Right lobe of liver (tissue), 6 donors: ENCODE measurements around the gene PDP2. TPM values are rescaled to one million over a fixed set of nuclear protein-coding genes. Genes with fewer than 3 reads are reported as not detected.
"Not testable (repeated sequence)": the region's sequence is repeated elsewhere in the genome, so short reads cannot be mapped to it uniquely, and the experiment has no call there.

ENCODE experiments used
- ATAC-seq, 4 donors: fragments of 200-7000 bp; cut with Tn5 transposase; one replicate each; pipeline ENCODE4 v1.9.1; 2020; ENCODE audit warnings: mild to moderate bottlenecking in 4 of 4, moderate library complexity in 4 of 4
- DNase-seq, 3 donors: peaks; one replicate each; pipeline ENCODE4 v3.0.0-alpha.2; 2020
- H3K27ac ChIP-seq, 3 donors: fragments of 200-600 bp; one replicate each; pipeline ENCODE4 v1.8.0; 2022
- H3K27me3 ChIP-seq, 2 donors: fragments of 200-600 bp; one replicate each; pipeline ENCODE4 v1.8.0; 2022
- H3K36me3 ChIP-seq, 4 donors: fragments of 200-600 bp; sonication (generic) in 1 of 4; one replicate each; pipeline versions ENCODE4 v1.5.1 to v1.8.0; 2017 to 2022; ENCODE audit warnings: control low read depth in 1 of 4
- H3K4me1 ChIP-seq, 4 donors: fragments of 200-600 bp; sonication (generic) in 1 of 4; one replicate each; pipeline versions ENCODE4 v1.5.1 to v1.8.0; 2017 to 2022; ENCODE audit warnings: control low read depth in 1 of 4
- H3K4me3 ChIP-seq, 3 donors: fragments of 200-600 bp; one replicate each; pipeline ENCODE4 v1.8.0; 2022
- H3K9me3 ChIP-seq, 4 donors: fragments of 200-600 bp; sonication (generic) in 1 of 4; one replicate each; pipeline versions ENCODE4 v1.5.1 to v1.8.0; 2017 to 2022; ENCODE audit warnings: control low read depth in 1 of 4
- CTCF ChIP-seq, 4 donors: fragments of 200-600 bp in 3 of 4; fragments of 450-650 bp in 1 of 4; IDR thresholded peaks; one replicate each; pipeline versions ENCODE4 v1.5.1 to v1.8.0; 2016 to 2022; ENCODE audit warnings: antibody characterized with exemption in 4 of 4, mild to moderate bottlenecking in 2 of 4
- POLR2A ChIP-seq: fragments of 450-650 bp; IDR thresholded peaks from one replicate; pipeline ENCODE4 v1.6.1; 2017; ENCODE audit warnings: antibody characterized with exemption, mild to moderate bottlenecking
- WGBS: methylation state at CpG from one replicate; pipeline ENCODE4 v1.1.6; 2018; ENCODE audit warnings: low coverage, low lambda C conversion rate; ENCODE audit not compliant: insufficient coverage; ENCODE audit errors: missing lambda C conversion rate; 5-methylcytosine and 5-hydroxymethylcytosine counted together
- intact Hi-C, 2 donors: fragments of 100-400 bp; cut with DNase I; formaldehyde crosslinking; loops; one replicate each; pipeline versions ENCODE4 v1.11.2 to v1.14.1; 2022
- total RNA-seq, 6 experiments: library from RNA; depleted of rRNA in 2 of 6; stranded (reverse); fragments of >200 nt in 2 of 6; fragmentation: NEBNext Ultra II Directional in 3 of 6; extraction: Animal tissue kit (Norgen Biotek cat#: 25700) in 3 of 6; gene quantifications; one replicate each; pipeline versions ENCODE4 v1.1.0 to v1.2.4, GENCODE V29; 2016 to 2023
- donor health status: DM: no; HTN: yes; CAD: no.
- donor health status: DM: no; HTN: no; CAD: no.
- donor health status: DM: no; HTN: no; CAD: no.
- donor health status: DM: no; HTN: yes; CAD: no.
- donor health status: DM: no; HTN: yes; CAD: no.

Gene PDP2
- total RNA-seq, 6 experiments from 2014 or later = 5.1 to 15.5 (median 10.8) TPM

GRCh38 chr16:66891797-66892196 lies 11.5 kb downstream of the PDP2 start:
- WGBS = 81% methylated on average over 3 of the region's 6 CpGs
- ATAC-seq = no peak
- Histone ChIP-seq H3K27me3 (no peaks in the 10 kb centered on the region), H3K4me1 (peaks cover 0 to 4% (median 0%) of the 10 kb centered on the region in 4 donors), H3K9me3 (no peaks in the 10 kb centered on the region), H3K27ac (no peak overlapping the region), H3K36me3 (peaks cover 0 to under 1% (median 0%) of the 10 kb centered on the region in 4 donors), H3K4me3 (no peak overlapping the region)
- no peak for DNase-seq
- intact Hi-C loops = no loop called here
- TF ChIP-seq POLR2A (no peak), CTCF (IDR thresholded peaks at IDR 0.05) (no peak)

- TF ChIP-seq POLR2A = no peak
- Histone ChIP-seq H3K36me3 (no peaks in the 10 kb centered on the region), H3K9me3 (no peaks in the 10 kb centered on the region), H3K4me1 (peaks cover 0 to 5% (median 1%) of the 10 kb centered on the region in 4 donors), H3K27me3 (no peaks in the 10 kb centered on the region), H3K27ac (no peak overlapping the region), H3K4me3 (no peak overlapping the region)
- DNase-seq (peak in 1 of 3 donors; percentile 23), ATAC-seq (no peak)
- WGBS = 100% methylated on average over 2 of the region's 2 CpGs
- intact Hi-C loops = no loop called here
Observed at GRCh38 chr16:66894055-66894454, 13.7 kb downstream of the PDP2 start.

GRCh38 chr16:66894948-66895688 lies 14.8 kb downstream of the PDP2 start:
- no peaks in the 10 kb centered on the region for H3K9me3 ChIP-seq
- ATAC-seq (peak; percentile 77 to 86 (median 80)), DNase-seq (peak; percentile 54 to 74 (median 70))
- 23% methylated on average over 8 of the region's 11 CpGs for WGBS
- TF ChIP-seq POLR2A = no peak
- TF ChIP-seq CTCF (IDR thresholded peaks at IDR 0.05) = peak; percentile 82 to 85 (median 82)
- H3K27ac ChIP-seq = no peak overlapping the region
- peaks cover 0 to 16% (median 7%) of the 10 kb centered on the region in 4 donors for H3K4me1 ChIP-seq
- H3K36me3 ChIP-seq = no peaks in the 10 kb centered on the region
- no peaks in the 10 kb centered on the region for H3K27me3 ChIP-seq
- intact Hi-C loops = loop anchor here in 1 of 2 donors (5.0 kb wide), 1 partner anchor 47 kb away; no protein-coding TSS in a partner anchor
- no peak overlapping the region for H3K4me3 ChIP-seq

- Histone ChIP-seq H3K4me1 (peaks cover 0 to 21% (median 9%) of the 10 kb centered on the region in 4 donors), H3K27me3 (no peaks in the 10 kb centered on the region), H3K27ac (no peak overlapping the region), H3K9me3 (no peaks in the 10 kb centered on the region), H3K36me3 (no peaks in the 10 kb centered on the region), H3K4me3 (no peak overlapping the region)
- TF ChIP-seq POLR2A (no peak), CTCF (IDR thresholded peaks at IDR 0.05) (no peak)
- DNase-seq = peak in 1 of 3 donors; percentile 12
- ATAC-seq = no peak
- WGBS = 65% methylated on average over 5 of the region's 5 CpGs
- intact Hi-C loops = loop anchor here in 1 of 2 donors (5.0 kb wide), 1 partner anchor 47 kb away; no protein-coding TSS in a partner anchor
Observed at GRCh38 chr16:66895689-66895979, 15.3 kb downstream of the PDP2 start.

GRCh38 chr16:66895999-66896398 lies 15.7 kb downstream of the PDP2 start:
- no peak overlapping the region for H3K27ac ChIP-seq
- WGBS = 100% methylated on average over 2 of the region's 3 CpGs
- no peak for ATAC-seq

GRCh38 chr16:66896682-66897081 lies 16.4 kb downstream of the PDP2 start:
- H3K4me3 ChIP-seq, H3K27ac ChIP-seq, ATAC-seq, H3K27me3 ChIP-seq, H3K36me3 ChIP-seq, H3K9me3 ChIP-seq: not testable (repeated sequence)
- H3K4me1 ChIP-seq = peaks cover 0 to 19% (median 8%) of the 10 kb centered on the region in 4 donors
- WGBS = 57% methylated on average over 5 of the region's 5 CpGs
- peak in 1 of 3 donors; percentile 5 for DNase-seq
- intact Hi-C loops = loop anchor here in 1 of 2 donors (5.0 kb wide), 1 partner anchor 46 kb away; no protein-coding TSS in a partner anchor

More at GRCh38 chr16:66895999-66896398, 15.7 kb downstream of the PDP2 start:
- no peaks in the 10 kb centered on the region for H3K27me3 ChIP-seq
- TF ChIP-seq CTCF (IDR thresholded peaks at IDR 0.05) (no peak), POLR2A (no peak)
- H3K36me3 ChIP-seq = no peaks in the 10 kb centered on the region
- DNase-seq = peak in 1 of 3 donors; percentile 22
- intact Hi-C loops = loop anchor here in 1 of 2 donors (5.0 kb wide), 1 partner anchor 46 kb away; no protein-coding TSS in a partner anchor
- no peaks in the 10 kb centered on the region for H3K9me3 ChIP-seq
- H3K4me1 ChIP-seq = peaks cover 0 to 21% (median 9%) of the 10 kb centered on the region in 4 donors
- no peak overlapping the region for H3K4me3 ChIP-seq
